Measurements from ENCODE around the gene DNAJC11.

DNA sequence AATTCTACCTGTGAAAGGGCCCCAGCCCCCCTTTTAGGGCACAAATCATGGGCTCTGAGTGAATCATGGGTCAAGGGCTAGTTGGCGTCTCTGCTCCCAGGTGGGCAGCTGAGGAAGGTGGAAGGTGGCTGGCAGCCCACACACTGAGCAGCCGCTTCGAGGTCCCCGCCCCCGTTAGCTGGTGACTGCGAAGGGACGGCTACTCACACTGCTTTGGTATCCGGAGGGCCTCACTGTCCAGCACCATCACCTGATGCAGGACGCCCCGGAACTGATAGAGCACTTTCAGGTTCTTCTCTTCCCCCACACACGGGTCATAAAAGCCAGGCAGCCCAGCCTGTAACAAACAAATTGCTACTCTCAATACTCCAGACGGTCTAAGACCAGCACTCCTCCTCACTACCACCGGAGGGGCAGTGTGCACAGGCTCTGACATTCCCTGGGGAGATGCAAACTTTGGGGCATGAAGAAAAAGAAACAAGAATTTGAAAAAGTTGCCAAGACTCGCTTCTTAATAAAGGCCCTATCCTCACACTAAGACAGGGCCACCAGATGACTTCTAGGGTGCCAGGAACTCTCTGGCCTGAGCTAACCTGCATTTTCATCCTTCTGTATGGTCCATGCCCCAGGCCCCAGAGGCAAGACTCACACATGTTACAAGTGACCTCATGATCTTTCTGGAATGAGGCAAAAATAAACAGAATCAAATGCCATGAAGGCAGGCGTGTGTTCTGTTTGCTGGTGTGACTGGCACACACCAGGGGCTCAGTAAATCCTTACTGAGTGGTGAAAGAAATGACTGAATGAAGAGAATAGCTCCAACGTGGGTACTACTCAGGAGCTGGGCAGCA lies 65.5 kb downstream of the DNAJC11 start:
- TF ChIP-seq, protein P1, sequence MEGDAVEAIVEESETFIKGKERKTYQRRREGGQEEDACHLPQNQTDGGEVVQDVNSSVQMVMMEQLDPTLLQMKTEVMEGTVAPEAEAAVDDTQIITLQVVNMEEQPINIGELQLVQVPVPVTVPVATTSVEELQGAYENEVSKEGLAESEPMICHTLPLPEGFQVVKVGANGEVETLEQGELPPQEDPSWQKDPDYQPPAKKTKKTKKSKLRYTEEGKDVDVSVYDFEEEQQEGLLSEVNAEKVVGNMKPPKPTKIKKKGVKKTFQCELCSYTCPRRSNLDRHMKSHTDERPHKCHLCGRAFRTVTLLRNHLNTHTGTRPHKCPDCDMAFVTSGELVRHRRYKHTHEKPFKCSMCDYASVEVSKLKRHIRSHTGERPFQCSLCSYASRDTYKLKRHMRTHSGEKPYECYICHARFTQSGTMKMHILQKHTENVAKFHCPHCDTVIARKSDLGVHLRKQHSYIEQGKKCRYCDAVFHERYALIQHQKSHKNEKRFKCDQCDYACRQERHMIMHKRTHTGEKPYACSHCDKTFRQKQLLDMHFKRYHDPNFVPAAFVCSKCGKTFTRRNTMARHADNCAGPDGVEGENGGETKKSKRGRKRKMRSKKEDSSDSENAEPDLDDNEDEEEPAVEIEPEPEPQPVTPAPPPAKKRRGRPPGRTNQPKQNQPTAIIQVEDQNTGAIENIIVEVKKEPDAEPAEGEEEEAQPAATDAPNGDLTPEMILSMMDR (IDR thresholded peaks at IDR 0.05 in 8 of 11, conservative IDR thresholded peaks at IDR 0.05 in 3 of 11), result no peak
- no peak for TF ChIP-seq POLR2A (IDR thresholded peaks at IDR 0.05)
